Thoracic aorta (tissue), 2 donors: ENCODE results near the gene REXO4. TPM values are rescaled to one million over a fixed set of nuclear protein-coding genes. Genes with fewer than 3 reads are reported as not detected.

Experiments used
- ATAC-seq: fragments of 150-250 bp; one replicate; pipeline ENCODE4 v1.8.0; 2017; ENCODE audit warnings: low read depth; ENCODE audit not compliant: insufficient number of reproducible peaks, low FRiP score
- DNase-seq: peaks from one replicate; pipeline ENCODE4 v3.0.0-alpha.2; 2020; ENCODE audit warnings: low spot score
- H3K27ac ChIP-seq, 2 donors: fragments of 200-600 bp; sonication (generic); 1 replicate in 1 of 2; 2 replicates in 1 of 2; pipeline ENCODE4 v1.5.1; 2016; ENCODE audit warnings: mild to moderate bottlenecking in 2 of 2, moderate library complexity in 2 of 2
- H3K27me3 ChIP-seq: fragments of 200-600 bp; sonication (generic); replicated peaks from 2 replicates; pipeline ENCODE4 v1.6.0; 2016; ENCODE audit warnings: mild to moderate bottlenecking; ENCODE audit not compliant: insufficient read depth
- H3K36me3 ChIP-seq: fragments of 200-600 bp; sonication (generic); one replicate; pipeline ENCODE4 v1.5.1; 2016
- H3K4me1 ChIP-seq, 2 donors: fragments of 200-600 bp; sonication (generic); 1 replicate in 1 of 2; 2 replicates in 1 of 2; pipeline versions ENCODE4 v1.5.1 to v1.6.0; 2016; ENCODE audit warnings: low read depth in 2 of 2, mild to moderate bottlenecking in 1 of 2; ENCODE audit not compliant: control insufficient read depth in 1 of 2
- H3K4me3 ChIP-seq: fragments of 200-600 bp; sonication (generic); 2 replicates; pipeline ENCODE4 v1.5.1; 2016; ENCODE audit warnings: mild to moderate bottlenecking
- H3K9me3 ChIP-seq: fragments of 200-600 bp; sonication (generic); 2 replicates; pipeline ENCODE4 v1.5.1; 2016
- total RNA-seq, 2 donors: library from RNA; depleted of rRNA; stranded (reverse); fragments of >200 nt; gene quantifications; one replicate each; pipeline versions ENCODE4 v1.1.0 to v1.2.3, GENCODE V29; 2016
- TF ChIP-seq, protein P1 (sequence below): fragments of 200-600 bp; sonication (generic); IDR thresholded peaks from one replicate; pipeline ENCODE4 v1.5.1; 2019; ENCODE audit warnings: antibody characterized with exemption

The REXO4 gene
- total RNA-seq, 2 donors from 2014 or later = 7.7 to 18.6 TPM

DNA sequence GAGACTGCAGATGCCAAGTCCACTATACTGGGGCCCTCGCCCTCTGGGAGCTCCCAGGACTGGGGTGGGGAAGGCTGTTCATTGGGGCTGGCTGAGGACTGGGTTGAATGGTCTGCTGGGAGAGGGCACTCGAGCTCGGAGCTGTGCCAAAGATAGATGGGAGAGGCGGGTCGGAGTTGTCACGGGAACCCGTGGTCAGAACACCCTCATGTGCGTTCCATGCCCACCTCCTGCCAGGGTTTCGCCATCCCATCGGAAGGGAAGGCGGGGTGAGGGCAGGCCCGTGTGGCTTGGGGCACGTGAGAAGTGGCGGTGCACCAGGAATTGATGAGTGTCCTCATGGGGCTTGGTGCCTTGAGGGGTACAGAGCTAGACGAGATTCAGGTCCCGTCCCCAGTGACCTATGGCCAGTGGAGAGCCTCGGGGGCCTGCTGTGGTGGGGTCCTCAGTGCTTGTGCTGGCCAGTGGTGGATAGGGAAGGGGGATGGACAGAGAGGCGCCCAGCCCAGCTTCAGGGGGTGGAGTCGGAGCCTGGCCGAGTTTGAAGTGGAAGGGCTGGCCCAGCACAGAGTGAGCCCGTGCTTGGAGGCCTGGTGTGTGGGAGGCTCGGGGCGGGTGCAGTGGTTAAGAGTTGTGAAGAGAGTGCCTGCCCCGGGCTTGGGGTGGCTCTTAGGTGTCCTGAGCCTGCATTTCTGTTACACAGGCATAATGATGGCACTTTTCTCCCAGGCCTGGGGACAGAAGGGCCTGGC, 46.2 kb upstream of the REXO4 start:
- H3K4me1 ChIP-seq = peaks cover 0 to 11% of the 10 kb centered on the region in 2 donors
- no peak overlapping the region for H3K4me3 ChIP-seq
- TF ChIP-seq, protein P1, sequence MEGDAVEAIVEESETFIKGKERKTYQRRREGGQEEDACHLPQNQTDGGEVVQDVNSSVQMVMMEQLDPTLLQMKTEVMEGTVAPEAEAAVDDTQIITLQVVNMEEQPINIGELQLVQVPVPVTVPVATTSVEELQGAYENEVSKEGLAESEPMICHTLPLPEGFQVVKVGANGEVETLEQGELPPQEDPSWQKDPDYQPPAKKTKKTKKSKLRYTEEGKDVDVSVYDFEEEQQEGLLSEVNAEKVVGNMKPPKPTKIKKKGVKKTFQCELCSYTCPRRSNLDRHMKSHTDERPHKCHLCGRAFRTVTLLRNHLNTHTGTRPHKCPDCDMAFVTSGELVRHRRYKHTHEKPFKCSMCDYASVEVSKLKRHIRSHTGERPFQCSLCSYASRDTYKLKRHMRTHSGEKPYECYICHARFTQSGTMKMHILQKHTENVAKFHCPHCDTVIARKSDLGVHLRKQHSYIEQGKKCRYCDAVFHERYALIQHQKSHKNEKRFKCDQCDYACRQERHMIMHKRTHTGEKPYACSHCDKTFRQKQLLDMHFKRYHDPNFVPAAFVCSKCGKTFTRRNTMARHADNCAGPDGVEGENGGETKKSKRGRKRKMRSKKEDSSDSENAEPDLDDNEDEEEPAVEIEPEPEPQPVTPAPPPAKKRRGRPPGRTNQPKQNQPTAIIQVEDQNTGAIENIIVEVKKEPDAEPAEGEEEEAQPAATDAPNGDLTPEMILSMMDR = no peak
- peaks cover 8% of the 10 kb centered on the region for H3K36me3 ChIP-seq
- no peaks in the 10 kb centered on the region for H3K9me3 ChIP-seq
- H3K27ac ChIP-seq = no peak overlapping the region
- ATAC-seq (no peak), DNase-seq (no peak)
- no peaks in the 10 kb centered on the region for H3K27me3 ChIP-seq

DNA sequence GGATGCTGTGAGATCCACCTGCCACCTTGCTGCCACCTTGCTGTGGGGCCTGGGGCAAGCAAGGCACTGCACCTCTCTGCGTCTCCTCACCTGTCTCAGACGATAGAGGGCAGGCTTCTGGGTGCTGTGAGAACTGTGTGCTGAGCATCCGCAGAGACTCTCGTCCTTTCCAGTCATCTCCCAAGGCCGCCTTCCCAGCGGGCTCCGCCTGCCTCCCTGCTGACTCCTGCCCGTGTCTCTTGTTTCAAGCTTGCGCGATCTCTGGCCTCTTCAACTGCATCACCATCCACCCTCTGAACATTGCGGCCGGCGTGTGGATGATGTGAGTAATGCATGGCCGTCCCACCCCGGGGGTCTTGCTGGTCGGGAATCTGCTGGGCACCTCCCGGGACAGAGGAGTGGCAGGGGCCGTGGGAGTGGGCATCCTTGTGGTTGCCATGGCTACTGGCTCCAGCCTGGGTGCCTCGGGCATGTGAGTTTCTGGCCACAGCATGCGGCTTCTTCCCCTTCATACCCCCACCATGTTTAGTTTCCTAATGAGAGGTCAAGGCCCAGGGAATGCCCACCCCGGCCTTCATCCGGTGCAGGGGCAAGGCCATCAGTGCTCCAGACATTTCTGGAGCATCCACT, 45.5 kb upstream of the REXO4 start:
- Histone ChIP-seq H3K9me3 (no peaks in the 10 kb centered on the region), H3K4me1 (peaks cover 0 to 16% of the 10 kb centered on the region in 2 donors), H3K4me3 (no peak overlapping the region), H3K27me3 (no peaks in the 10 kb centered on the region), H3K36me3 (peaks cover 4% of the 10 kb centered on the region), H3K27ac (no peak overlapping the region)
- TF ChIP-seq, protein P1 = no peak
- ATAC-seq (no peak), DNase-seq (no peak)

DNA sequence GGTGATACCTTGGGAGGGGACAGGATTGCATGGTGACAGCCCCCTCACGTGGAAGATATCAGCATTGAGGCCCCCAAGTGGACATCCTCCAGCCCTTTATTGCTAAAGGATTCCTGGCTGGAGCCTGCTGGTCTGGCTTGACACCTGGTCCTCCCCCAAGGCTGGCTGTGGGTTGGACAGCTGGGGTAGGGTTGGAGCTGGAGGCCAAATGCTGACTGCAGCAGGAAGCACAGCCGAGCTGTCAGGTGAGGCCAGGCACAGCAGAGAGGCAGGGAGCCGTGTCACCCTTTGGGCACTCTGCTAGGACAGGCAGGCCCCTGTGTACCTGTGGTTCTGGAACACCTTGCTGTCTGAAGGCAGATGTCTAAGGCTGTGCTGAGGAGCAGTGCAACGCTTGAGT, 44.2 kb upstream of the REXO4 start:
- H3K27ac ChIP-seq = no peak overlapping the region
- H3K4me1 ChIP-seq = peaks cover 0 to 16% of the 10 kb centered on the region in 2 donors
- no peak overlapping the region for H3K4me3 ChIP-seq
- TF ChIP-seq, protein P1 = no peak
- DNase-seq (no peak), ATAC-seq (no peak)
- H3K36me3 ChIP-seq = peaks cover 4% of the 10 kb centered on the region
- H3K27me3 ChIP-seq = no peaks in the 10 kb centered on the region
- no peaks in the 10 kb centered on the region for H3K9me3 ChIP-seq

DNA sequence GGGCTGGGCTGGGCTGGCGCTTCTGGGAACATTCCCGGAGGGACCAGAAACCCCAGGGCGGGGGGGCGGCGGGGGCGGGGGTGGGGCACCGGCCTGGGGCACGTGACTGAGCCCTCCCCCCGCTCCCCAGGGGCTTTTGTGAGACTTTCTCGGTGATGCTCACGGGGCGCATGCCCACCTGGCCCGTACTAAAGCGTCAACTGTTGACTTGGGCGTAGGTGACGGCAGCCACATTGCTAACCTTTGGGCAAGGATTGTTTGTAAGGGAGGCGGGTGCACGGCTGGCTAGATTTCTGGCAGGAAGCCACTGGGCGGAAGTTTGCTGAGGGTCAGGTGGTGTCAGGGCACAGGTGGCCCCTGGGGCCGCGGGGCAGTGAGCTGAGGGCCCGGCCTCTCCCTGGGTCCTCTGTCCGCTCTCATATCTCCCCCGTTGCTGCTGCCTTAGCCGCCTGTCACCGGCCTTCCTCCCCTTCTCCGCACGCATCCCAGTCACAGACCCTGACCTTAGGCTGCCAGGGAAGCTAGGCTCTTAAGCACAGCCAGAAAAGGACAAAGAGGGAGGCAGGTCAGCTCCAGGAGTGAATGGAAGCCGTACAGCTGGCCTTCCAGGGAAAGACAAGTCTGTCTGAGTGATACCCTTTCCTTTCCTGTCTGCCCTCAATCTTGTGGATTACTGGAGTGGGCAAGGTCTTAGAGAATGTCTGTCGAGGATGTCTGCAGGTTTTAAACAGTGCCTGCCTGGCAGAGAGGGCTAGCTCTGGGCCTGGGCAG, 42.8 kb upstream of the REXO4 start:
- TF ChIP-seq, protein P1 = no peak
- peaks cover 0 to 16% of the 10 kb centered on the region in 2 donors for H3K4me1 ChIP-seq
- no peaks in the 10 kb centered on the region for H3K27me3 ChIP-seq
- no peaks in the 10 kb centered on the region for H3K9me3 ChIP-seq
- ATAC-seq (peak; percentile 21), DNase-seq (no peak)
- peaks cover 4% of the 10 kb centered on the region for H3K36me3 ChIP-seq
- H3K4me3 ChIP-seq = peak overlapping the region; percentile 96
- H3K27ac ChIP-seq = peak overlapping the region; percentile 94 to 95
